IPS-15b (cell line): ENCODE data around the gene PKDREJ.
A peak's percentile ranks its signal among the peaks of the same experiment; 100 is the strongest.

Source experiments
- H3K27me3 ChIP-seq: one replicate; pipeline ENCODE4 v1.6.1; 2013; ENCODE audit warnings: low read length; ENCODE audit not compliant: control insufficient read depth, insufficient read depth
- H3K36me3 ChIP-seq: one replicate; pipeline ENCODE4 v1.6.1; 2013; ENCODE audit warnings: low read length; ENCODE audit not compliant: control insufficient read depth, insufficient read depth
- H3K4me1 ChIP-seq: one replicate; pipeline ENCODE4 v1.6.1; 2013; ENCODE audit warnings: mild to moderate bottlenecking, low read length; ENCODE audit not compliant: control insufficient read depth, insufficient read depth
- H3K4me3 ChIP-seq: one replicate; pipeline ENCODE4 v1.5.1; 2013; ENCODE audit warnings: low read depth, low read length
- H3K9ac ChIP-seq: one replicate; pipeline ENCODE4 v1.6.1; 2013; ENCODE audit warnings: low read depth, mild to moderate bottlenecking, low read length
- H3K9me3 ChIP-seq: one replicate; pipeline ENCODE4 v1.6.1; 2013; ENCODE audit warnings: mild to moderate bottlenecking, low read length; ENCODE audit not compliant: control insufficient read depth, insufficient read depth

The PKDREJ gene

GRCh38 chr22:46251816-46252380 is 11.2 kb downstream of the PKDREJ start:
- no peaks in the 10 kb centered on the region for H3K36me3 ChIP-seq
- no peaks in the 10 kb centered on the region for H3K9me3 ChIP-seq
- H3K4me1 ChIP-seq = no peaks in the 10 kb centered on the region
- peaks cover 8% of the 10 kb centered on the region for H3K27me3 ChIP-seq
- no peak overlapping the region for H3K4me3 ChIP-seq
- no peak overlapping the region for H3K9ac ChIP-seq

DNA sequence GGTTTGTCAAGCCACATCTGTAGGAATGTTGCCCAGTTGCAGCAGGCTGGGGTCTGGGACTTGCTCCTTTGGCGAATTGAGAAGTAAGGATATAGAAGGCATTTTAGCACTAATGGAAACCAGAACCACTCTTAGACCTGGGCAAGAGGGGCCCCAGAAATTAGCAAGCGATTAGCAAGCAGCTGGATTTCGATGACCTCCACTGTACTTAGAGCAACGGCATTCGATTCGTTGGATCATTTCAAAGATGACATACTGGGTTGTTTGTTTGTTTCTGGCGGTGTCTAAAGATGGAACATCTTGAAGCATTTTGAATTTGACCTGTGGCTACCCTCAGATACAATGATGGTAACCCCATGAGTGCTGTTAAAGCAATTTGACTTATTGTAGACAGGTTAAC is 11.9 kb downstream of the PKDREJ start:
- Histone ChIP-seq H3K4me1 (no peaks in the 10 kb centered on the region), H3K4me3 (peak overlapping the region; percentile 77), H3K36me3 (no peaks in the 10 kb centered on the region), H3K27me3 (peaks cover 8% of the 10 kb centered on the region), H3K9ac (no peak overlapping the region), H3K9me3 (no peaks in the 10 kb centered on the region)

- Histone ChIP-seq H3K27me3 (peaks cover 8% of the 10 kb centered on the region), H3K36me3 (no peaks in the 10 kb centered on the region), H3K4me3 (peak overlapping the region; percentile 77), H3K9me3 (no peaks in the 10 kb centered on the region), H3K4me1 (no peaks in the 10 kb centered on the region), H3K9ac (peak overlapping the region; percentile 79)
Measured at GRCh38 chr22:46250783-46251125, 12.4 kb downstream of the PKDREJ start.

DNA sequence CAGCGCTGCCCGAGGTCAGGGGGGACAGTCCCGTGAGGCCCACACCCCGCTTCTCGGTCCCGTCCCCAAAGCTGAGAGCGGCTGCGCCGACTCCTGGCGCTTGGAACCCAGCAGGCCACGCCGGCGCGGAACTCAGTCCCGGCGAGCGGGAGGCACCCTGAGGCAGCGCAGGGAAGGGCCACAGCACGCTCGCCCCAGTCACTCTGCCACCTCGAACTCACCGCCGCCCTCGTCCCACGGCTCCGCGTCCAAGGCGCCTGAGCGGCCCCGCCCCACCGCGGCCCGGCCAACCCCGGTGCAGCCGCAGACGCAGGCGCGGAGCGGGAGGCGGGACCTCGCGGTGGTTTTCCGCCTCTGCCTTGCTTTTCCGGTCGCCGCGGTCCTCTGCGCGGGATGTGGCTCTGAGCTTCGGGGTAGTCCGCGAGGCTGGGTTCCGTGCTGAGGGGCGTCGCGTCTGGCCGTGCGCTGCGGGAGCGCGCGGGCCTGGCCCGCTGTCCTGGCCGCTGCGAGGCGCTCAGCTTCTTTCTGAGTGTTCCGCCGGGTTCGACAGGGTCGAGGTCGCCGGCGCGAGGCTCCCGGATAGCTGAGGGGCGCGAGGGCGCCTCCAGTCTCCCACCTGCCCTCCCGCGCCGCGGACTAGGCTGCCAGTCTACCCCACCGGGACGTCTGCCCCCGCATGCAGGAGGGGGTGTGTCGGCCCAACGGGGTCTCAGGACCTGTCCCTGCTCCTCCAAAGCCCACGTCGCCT is 12.9 kb downstream of the PKDREJ start, which contains the start of gene CDPF1:
CDPF1 (minus strand) TSS at position 259 of the 748 bp plus-strand sequence. CDS start 2,009 bp downstream, outside the sequence.
- Histone ChIP-seq H3K9me3 (no peaks in the 10 kb centered on the region), H3K27me3 (peaks cover 8% of the 10 kb centered on the region), H3K4me3 (peak within 1 kb of the TSS; percentile 77), H3K4me1 (no peaks in the 10 kb centered on the region), H3K36me3 (no peaks in the 10 kb centered on the region), H3K9ac (peak within 1 kb of the TSS; percentile 79)

DNA sequence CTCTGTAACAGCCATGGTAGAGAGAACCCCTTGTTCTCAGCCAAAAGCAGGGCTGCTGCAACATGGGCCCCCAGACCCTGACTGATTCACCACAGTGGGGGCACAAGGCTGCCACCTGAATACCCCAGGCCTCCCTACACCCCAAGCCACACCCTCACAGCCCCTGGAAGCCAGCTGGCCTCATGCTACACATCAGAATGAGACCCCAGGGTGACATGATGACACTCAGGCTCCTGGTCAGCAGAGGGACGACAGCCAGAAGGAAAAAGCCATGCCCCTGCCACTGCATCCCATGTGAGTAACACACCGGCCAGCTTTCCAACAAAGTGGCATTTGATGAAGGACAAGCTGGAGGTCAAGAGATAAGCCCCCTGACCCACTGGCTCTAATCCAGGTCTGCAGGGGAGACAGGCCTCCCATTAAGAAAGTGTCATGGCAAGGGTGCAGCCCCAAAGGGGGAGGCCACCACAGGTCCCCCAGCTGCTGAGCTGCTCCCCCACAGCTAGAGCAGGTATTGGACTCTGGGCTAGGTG is 15.6 kb downstream of the PKDREJ start:
- H3K4me3 ChIP-seq = no peak overlapping the region
- H3K4me1 ChIP-seq = no peaks in the 10 kb centered on the region
- H3K36me3 ChIP-seq = peaks cover 4% of the 10 kb centered on the region

GRCh38 chr22:46246178-46246577 is 17.0 kb downstream of the PKDREJ start:
- Histone ChIP-seq H3K4me3 (no peak overlapping the region), H3K9ac (no peak overlapping the region)

More for the DNA sequence above, 15.6 kb downstream of the PKDREJ start:
- no peaks in the 10 kb centered on the region for H3K9me3 ChIP-seq
- H3K27me3 ChIP-seq = peaks cover 8% of the 10 kb centered on the region
- H3K9ac ChIP-seq = no peak overlapping the region

GRCh38 chr22:46245511-46245910 is 17.6 kb downstream of the PKDREJ start:
- Histone ChIP-seq H3K4me3 (no peak overlapping the region), H3K36me3 (peaks cover 4% of the 10 kb centered on the region), H3K9me3 (no peaks in the 10 kb centered on the region), H3K27me3 (no peaks in the 10 kb centered on the region), H3K9ac (no peak overlapping the region), H3K4me1 (no peaks in the 10 kb centered on the region)

More at GRCh38 chr22:46246178-46246577, 17.0 kb downstream of the PKDREJ start:
- no peaks in the 10 kb centered on the region for H3K4me1 ChIP-seq
- H3K9me3 ChIP-seq = no peaks in the 10 kb centered on the region
- peaks cover 3% of the 10 kb centered on the region for H3K27me3 ChIP-seq
- H3K36me3 ChIP-seq = peaks cover 4% of the 10 kb centered on the region

DNA sequence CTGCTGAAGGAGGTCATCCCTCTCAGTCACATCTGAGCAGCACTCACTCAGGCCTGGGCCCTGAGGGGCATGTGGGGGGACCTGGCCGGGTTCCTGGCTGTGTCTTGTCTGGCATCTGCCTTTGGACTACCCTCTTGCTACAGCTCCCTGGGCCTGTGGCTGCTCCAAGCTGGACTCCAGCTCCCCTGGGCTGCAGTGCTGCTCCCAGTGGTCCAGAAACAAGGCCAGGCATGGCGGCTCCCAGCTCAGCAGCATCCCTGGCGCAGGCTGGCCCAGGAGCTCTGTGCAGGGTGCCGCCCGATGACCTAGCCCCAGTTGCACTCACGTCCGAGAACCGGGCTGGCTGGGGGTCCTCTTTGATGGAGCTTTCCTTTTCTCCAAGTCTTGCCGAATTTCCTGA is 18.4 kb downstream of the PKDREJ start:
- Histone ChIP-seq H3K27me3 (no peaks in the 10 kb centered on the region), H3K9ac (no peak overlapping the region), H3K4me3 (no peak overlapping the region), H3K4me1 (no peaks in the 10 kb centered on the region), H3K36me3 (peaks cover 5% of the 10 kb centered on the region), H3K9me3 (no peaks in the 10 kb centered on the region)

GRCh38 chr22:46242076-46242475 is 21.1 kb downstream of the PKDREJ start:
- no peaks in the 10 kb centered on the region for H3K9me3 ChIP-seq
- no peaks in the 10 kb centered on the region for H3K27me3 ChIP-seq
- peaks cover 10% of the 10 kb centered on the region for H3K36me3 ChIP-seq
- H3K9ac ChIP-seq = no peak overlapping the region
- H3K4me3 ChIP-seq = no peak overlapping the region
- no peaks in the 10 kb centered on the region for H3K4me1 ChIP-seq

DNA sequence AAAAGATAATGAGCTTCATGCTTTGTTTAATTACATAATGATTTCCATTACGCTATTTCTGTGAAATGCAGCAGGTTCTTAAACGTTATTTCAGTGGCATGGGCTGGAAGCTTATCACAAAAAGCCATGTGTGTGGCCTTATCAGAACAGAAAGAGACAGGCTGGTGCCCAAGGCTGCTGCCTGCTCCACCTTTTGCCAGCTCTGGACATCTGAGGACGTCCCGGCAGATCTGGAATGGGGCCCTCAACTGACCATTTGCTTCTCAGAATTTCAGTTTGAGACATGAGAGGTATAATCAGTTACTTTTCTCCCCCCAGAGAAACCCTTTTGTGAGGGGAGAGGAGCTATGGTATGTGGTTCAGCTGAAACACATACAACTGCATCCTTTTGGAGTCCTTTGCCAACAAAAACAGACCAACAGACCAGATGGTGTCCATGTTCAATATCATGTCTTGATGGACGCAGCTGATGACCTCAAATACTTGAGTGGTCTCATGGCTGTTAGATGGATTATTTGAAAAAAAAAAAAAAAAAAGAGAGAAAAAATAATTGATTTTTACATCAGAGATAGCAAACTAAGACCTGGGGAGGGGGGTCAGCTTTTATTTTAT is 21.6 kb downstream of the PKDREJ start:
- Histone ChIP-seq H3K9ac (no peak overlapping the region), H3K9me3 (no peaks in the 10 kb centered on the region), H3K27me3 (no peaks in the 10 kb centered on the region), H3K36me3 (peaks cover 10% of the 10 kb centered on the region), H3K4me3 (no peak overlapping the region), H3K4me1 (no peaks in the 10 kb centered on the region)

DNA sequence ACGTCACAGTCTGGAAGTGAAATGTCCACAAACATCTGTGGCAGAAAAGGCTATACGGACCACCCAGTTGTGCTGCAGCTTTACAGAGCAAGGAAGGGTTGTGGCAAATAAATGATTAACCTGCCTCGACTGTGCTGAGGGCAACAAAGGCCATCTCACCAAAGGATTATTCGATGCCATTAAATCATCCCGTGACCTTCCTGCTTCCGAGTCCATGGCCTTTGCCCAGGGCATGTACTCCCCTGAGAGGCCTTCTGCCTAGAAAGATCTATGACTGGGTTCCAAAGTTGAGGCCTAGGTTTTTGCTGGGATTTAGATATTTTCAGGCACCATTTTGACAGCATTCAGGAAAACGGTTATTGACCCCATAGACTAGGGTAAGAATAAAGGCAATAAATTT is 22.2 kb downstream of the PKDREJ start:
- no peaks in the 10 kb centered on the region for H3K4me1 ChIP-seq
- H3K36me3 ChIP-seq = peaks cover 10% of the 10 kb centered on the region
- no peaks in the 10 kb centered on the region for H3K9me3 ChIP-seq
- no peaks in the 10 kb centered on the region for H3K27me3 ChIP-seq
- H3K4me3 ChIP-seq = no peak overlapping the region
- H3K9ac ChIP-seq = no peak overlapping the region

GRCh38 chr22:46240506-46240905 is 22.6 kb downstream of the PKDREJ start:
- Histone ChIP-seq H3K9ac (no peak overlapping the region), H3K36me3 (peaks cover 10% of the 10 kb centered on the region), H3K27me3 (no peaks in the 10 kb centered on the region), H3K9me3 (no peaks in the 10 kb centered on the region), H3K4me1 (no peaks in the 10 kb centered on the region), H3K4me3 (no peak overlapping the region)
